Right cardiac atrium (tissue), 5 donors: ENCODE data around the gene DTX3. TPM values are rescaled to one million over a fixed set of nuclear protein-coding genes. Genes with fewer than 3 reads are reported as not detected.
A peak's percentile ranks its signal among the peaks of the same experiment; 100 is the strongest.

Experiments
- ATAC-seq, 2 donors: fragments of 200-7000 bp; cut with Tn5 transposase; one replicate each; pipeline versions ENCODE4 v1.8.0 to v1.9.1; 2020; ENCODE audit warnings: moderate library complexity in 2 of 2, mild to moderate bottlenecking in 1 of 2
- DNase-seq, 3 donors: peaks; one replicate each; pipeline ENCODE4 v3.0.0-alpha.2; 2020
- H3K27ac ChIP-seq: one replicate; pipeline ENCODE4 v1.5.1; 2013; ENCODE audit warnings: mild to moderate bottlenecking, low read length, control low read depth, moderate library complexity
- H3K27me3 ChIP-seq: one replicate; pipeline ENCODE4 v1.6.1; 2013; ENCODE audit not compliant: control insufficient read depth, insufficient read depth
- H3K4me1 ChIP-seq: one replicate; pipeline ENCODE4 v1.6.1; 2013; ENCODE audit warnings: low read length; ENCODE audit not compliant: control insufficient read depth, insufficient read depth
- H3K4me3 ChIP-seq: one replicate; pipeline ENCODE4 v1.5.1; 2013; ENCODE audit warnings: low read length, control low read depth
- H3K9me3 ChIP-seq: one replicate; pipeline ENCODE4 v1.6.1; 2013; ENCODE audit warnings: low read length; ENCODE audit not compliant: control insufficient read depth
- WGBS: extraction: QIAGEN DNeasy Blood & Tissue Kit; methylation state at CpG from one replicate; pipeline ENCODE4 v1.1.7; 2013; 5-methylcytosine and 5-hydroxymethylcytosine counted together
- intact Hi-C, 4 donors: fragments of 100-400 bp; cut with DNase I; formaldehyde crosslinking; loops; one replicate each; pipeline versions ENCODE4 v1.11.0 to v1.14.0; 2022 to 2023
- polyA plus RNA-seq: library from polyadenylated mRNA; stranded (reverse); fragments of 200-250 nt; gene quantifications from one replicate; pipeline ENCODE4 v1.2.3, GENCODE V29; 2013
- total RNA-seq, 4 donors: library from RNA; stranded (reverse); fragmentation: NEBNext Ultra II Directional; extraction: Animal tissue kit (Norgen Biotek cat#: 25700); gene quantifications; one replicate each; pipeline ENCODE4 v1.2.1, GENCODE V29; 2021
- donor health status: healthy with polysubstance abuse.
- donor health status: DM: no; HTN: yes; CAD: no.
- donor health status: DM: no; HTN: no; CAD: no.
- donor health status: DM: no; HTN: yes; CAD: no; lungs with severe emphysema.
- donor health status: DM: yes; HTN: yes; CAD: no.

The DTX3 gene
- total and polyA plus RNA-seq, 5 donors, result 28.9 to 44.6 (median 37.4) TPM

DNA sequence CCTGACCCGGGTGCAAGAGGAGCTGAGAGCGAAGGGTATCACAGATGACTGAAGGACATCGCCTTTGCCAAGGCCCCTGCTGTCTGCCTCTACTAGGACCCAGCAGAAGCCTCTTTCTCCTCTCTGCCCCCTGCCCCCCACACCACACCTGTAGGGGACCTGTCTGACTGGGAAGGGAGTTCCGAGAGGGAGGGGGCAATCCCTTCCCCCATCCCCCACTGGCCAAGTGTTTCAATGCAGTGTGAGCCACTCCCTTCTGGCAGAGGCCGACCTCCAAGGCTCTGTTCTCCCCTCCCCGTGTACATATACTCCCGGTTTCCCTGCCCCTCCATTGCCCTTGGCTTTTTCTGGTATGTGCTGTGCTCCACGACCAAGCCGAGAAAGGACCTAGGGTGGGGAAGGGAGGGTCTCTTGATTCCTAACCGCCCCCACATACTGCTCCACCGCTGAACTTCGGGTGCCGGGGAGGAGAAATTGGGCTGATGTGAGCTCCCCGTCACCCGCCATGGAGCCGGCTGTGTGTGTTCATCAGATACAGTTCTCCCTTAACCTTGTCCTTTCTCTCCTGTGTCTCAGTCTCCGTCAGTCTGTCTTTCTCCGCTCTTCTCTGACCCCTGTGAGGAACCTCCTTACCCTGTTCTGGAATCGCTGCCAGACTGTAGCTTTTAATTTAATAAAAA, 4.6 kb downstream of the DTX3 start:
- intact Hi-C loops, result no loop called here
- peaks cover 4% of the 10 kb centered on the region for H3K4me1 ChIP-seq
- 49% methylated on average over 19 of the region's 19 CpGs for WGBS
- H3K9me3 ChIP-seq, result no peaks in the 10 kb centered on the region
- H3K27ac ChIP-seq, result peak overlapping the region; percentile 28
- DNase-seq, result peak in 2 of 3 donors; percentile 73 to 74
- H3K27me3 ChIP-seq, result no peaks in the 10 kb centered on the region
- ATAC-seq, result no peak
- no peak overlapping the region for H3K4me3 ChIP-seq

DNA sequence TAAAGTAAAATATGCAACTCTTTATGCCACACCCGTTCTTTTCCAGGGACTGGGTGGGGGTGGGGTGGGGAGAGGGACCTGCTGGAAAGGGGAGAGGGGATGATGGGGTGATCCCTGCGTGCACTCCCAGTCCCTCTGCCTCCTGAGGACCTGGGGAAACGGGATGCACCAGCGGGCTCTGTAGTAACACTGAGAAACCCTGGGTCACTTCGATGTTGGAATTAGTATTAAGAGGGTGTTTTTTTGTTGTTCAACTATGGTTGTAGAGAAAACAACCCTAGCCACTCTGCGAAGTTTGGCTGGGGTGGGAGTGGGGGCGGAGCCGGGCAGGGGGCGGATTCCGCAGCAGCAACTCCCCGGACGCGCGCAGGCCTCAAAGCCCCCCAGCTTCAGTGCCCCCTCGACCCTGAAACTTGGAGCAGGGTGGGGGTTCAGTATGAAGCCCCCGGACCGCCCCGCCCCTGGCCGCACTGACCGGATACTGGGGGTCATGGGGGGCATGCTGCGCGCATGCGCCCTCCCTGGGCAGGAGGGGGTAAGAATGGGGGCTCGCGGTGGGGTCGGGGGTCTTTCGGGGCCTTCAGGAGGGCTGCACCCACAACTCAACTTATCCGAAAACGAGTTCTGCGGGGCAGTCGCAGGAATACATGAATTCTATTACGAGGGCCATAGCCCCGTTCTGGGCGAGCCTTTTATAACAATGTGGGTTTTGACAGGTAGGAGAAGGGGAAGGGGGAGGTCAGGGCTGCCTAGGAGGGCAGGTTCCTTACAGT, 5.3 kb downstream of the DTX3 start:
- intact Hi-C loops, result no loop called here
- Histone ChIP-seq H3K27me3 (no peaks in the 10 kb centered on the region), H3K4me1 (peaks cover 4% of the 10 kb centered on the region), H3K4me3 (peak overlapping the region; percentile 78), H3K9me3 (no peaks in the 10 kb centered on the region), H3K27ac (peak overlapping the region; percentile 73)
- WGBS, result 27% methylated on average over 34 of the region's 34 CpGs
- DNase-seq (peak; percentile 46 to 87 (median 85)), ATAC-seq (peak; percentile 3 to 34)

DNA sequence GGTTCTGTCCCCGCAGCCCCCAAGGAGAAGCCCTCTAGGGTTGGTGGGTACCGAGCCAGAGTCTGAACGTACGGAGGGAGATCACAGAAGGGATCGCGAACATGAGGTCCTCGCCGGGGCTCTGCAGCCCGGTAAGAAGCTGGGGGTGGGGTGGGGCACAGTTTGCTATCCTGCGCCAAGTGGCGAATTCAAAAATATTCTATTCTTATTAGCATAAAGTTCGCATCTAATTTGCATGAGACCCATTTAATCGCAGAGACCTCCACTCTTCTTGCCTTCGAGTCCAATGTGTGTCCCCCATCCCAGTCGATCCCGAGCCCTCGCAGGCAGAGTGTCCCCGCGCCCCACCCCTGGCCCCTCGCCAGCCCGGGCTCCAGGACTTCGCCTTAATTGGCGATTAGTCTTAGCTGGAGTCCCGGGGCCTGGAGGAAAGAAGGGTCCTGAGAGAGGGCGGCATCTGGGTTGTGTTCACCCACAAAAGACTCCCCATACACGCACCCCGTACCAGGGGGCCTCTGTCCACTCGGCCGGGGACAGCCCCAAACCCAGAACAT, 6.0 kb downstream of the DTX3 start:
- H3K4me1 ChIP-seq, result peaks cover 4% of the 10 kb centered on the region
- no peaks in the 10 kb centered on the region for H3K27me3 ChIP-seq
- peak overlapping the region; percentile 79 for H3K27ac ChIP-seq
- peak; percentile 56 to 61 for ATAC-seq
- intact Hi-C loops, result no loop called here
- H3K4me3 ChIP-seq, result peak overlapping the region; percentile 78
- H3K9me3 ChIP-seq, result no peaks in the 10 kb centered on the region
- peak; percentile 73 to 92 (median 91) for DNase-seq
- 5% methylated on average over 29 of the region's 29 CpGs for WGBS

DNA sequence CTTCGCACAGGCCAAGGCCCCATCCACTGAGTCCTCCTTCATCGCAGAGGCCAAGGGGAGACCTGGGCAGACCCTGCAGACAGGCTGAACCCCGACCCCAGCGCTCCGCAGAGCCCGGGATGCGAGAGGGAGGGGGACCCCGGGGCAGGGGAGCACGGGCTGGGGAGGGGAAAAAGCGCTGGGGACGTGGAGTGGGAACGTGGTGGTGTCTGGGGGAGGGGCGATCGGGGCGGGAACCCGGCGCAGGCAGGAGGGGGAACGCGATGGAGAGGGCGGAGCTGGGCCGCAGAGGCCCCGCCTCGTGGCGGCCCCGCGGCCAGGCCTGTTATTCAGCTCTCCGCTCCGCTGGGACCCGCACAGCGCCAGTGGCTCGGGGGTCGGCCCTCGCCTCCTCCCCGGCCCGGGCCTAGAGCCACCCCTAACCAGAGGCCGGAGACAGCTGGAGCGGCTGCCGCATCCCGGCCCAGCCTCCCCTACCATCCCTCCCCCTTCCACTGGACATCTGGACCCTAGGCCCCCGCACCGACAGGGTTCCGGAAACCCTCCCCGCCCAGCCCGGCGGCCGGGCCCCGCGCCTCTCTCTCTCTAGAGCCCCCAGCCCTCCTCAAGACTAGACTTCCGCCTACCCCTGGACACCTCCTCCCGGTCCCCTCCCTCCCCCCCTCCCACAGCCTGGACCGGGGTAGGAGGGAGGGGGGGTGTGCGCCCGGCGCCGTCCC, 6.6 kb downstream of the DTX3 start, which contains the start of gene ARHGEF25:
ARHGEF25 (plus strand) TSS at position 328 of the 719 bp plus-strand sequence. CDS start 460 bp downstream, outside the sequence.
- Histone ChIP-seq H3K9me3 (no peaks in the 10 kb centered on the region), H3K27me3 (no peaks in the 10 kb centered on the region), H3K27ac (peak within 1 kb of the TSS; percentile 79), H3K4me1 (peaks cover 2% of the 10 kb centered on the region), H3K4me3 (peak within 1 kb of the TSS; percentile 78)
- WGBS, result under 1% methylated on average over 52 of the region's 55 CpGs
- ATAC-seq, result peak; percentile 91 to 92
- peak; percentile 85 to 96 (median 94) for DNase-seq
- intact Hi-C loops, result no loop called here

DNA sequence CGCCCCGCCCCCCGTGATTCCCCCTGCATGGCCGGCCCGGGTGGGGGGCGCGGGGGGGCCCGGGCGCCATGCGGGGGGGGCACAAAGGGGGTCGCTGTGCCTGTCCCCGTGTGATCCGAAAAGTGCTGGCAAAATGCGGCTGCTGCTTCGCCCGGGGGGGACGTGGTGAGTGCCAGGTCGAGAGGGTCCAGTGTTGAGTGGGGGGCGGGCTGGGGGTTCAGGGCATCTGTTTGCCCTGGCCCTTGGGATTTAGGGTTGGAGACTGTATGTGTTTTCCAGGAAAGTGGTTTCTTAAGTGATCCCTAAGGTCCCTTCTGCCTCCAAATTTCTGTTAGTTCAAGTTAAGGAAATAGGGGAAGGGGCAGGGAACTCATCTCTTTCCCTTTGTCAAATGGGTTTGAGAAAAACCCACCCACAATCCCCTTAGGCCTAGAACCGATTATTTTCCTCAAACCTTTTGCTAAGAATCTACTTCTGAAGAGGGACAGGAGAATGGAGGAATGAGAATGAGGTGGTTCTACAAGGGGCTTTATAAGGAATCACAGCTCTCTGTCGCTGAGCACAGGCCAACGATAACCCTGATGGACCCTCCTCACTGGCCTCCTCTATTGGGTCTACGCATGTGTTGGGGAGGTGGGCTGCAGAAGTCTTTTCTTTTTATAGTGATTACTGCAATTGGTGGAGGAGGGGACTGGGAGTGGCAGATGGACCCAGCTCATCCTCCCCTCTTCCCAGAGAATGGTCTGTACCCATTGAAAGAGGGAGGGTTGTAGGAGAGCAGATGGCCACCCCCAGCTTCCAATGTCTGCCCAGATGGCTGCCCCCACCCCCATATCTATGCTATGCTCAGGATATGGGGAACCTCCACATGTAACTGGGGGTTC, 7.4 kb downstream of the DTX3 start:
- H3K27ac ChIP-seq, result no peak overlapping the region
- peaks cover 2% of the 10 kb centered on the region for H3K4me1 ChIP-seq
- H3K27me3 ChIP-seq, result no peaks in the 10 kb centered on the region
- 10% methylated on average over 22 of the region's 23 CpGs for WGBS
- H3K4me3 ChIP-seq, result peak overlapping the region; percentile 78
- ATAC-seq (no peak), DNase-seq (peak in 1 of 3 donors; percentile 49)
- intact Hi-C loops, result no loop called here
- no peaks in the 10 kb centered on the region for H3K9me3 ChIP-seq

DNA sequence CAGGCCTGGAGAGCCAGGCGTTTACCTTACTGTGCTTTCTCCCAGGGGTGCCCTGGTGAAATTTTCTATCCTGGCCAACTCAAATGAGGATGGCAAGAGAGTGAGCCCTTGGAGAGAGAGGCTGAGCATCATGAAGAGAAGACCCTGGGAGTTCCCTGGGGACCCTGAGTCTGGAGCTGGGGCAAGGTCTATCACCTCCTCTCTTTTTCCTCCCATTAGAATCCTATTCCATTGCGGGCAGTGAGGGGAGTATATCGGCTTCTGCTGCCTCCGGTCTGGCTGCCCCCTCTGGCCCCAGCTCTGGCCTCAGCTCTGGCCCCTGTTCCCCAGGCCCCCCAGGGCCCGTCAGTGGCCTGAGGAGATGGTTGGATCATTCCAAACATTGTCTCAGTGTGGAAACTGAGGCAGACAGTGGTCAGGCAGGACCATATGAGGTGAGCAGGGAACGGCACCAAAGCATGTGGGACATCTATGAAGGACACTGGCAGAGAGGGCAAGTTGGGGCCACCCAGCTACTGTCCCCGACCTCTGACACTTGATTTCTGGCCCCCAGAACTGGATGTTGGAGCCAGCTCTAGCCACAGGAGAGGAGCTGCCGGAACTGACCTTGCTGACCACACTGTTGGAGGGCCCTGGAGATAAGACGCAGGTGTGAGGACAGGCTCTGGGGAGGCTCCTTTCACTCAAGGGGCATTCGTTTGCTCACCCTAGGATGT, 8.2 kb downstream of the DTX3 start:
- Histone ChIP-seq H3K4me3 (no peak overlapping the region), H3K9me3 (no peaks in the 10 kb centered on the region), H3K4me1 (peaks cover 2% of the 10 kb centered on the region), H3K27ac (no peak overlapping the region), H3K27me3 (no peaks in the 10 kb centered on the region)
- ATAC-seq (no peak), DNase-seq (no peak)
- intact Hi-C loops, result no loop called here
- WGBS, result 87% methylated on average over 10 of the region's 10 CpGs

DNA sequence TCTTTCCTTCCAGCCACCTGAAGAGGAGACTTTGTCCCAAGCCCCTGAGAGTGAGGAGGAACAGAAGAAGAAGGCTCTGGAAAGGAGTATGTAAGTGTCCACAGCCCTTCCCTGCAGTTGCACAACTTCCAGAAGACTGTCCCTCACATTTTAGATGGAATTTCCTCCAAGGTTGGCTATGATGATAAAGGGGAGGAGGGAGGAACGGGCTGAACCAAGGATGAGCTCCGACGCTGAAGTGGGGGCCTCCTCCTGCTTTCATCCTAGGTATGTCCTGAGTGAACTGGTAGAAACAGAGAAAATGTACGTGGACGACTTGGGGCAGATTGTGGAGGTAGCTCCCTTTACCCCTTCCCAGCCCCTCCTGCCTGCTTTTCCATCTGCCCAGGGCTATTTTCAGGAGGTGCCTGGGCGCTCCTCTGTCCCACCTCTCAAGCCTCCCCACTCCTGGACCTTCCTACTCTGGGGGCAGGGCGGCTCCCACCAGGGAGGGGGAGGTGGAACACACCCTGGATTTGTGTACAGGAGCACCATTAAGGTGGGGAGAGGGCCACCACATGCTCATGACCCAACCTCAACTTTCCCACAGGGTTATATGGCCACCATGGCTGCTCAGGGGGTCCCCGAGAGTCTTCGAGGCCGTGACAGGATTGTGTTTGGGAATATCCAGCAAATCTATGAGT, 8.9 kb downstream of the DTX3 start:
- intact Hi-C loops, result no loop called here
- H3K4me3 ChIP-seq, result no peak overlapping the region
- no peaks in the 10 kb centered on the region for H3K9me3 ChIP-seq
- no peak overlapping the region for H3K27ac ChIP-seq
- peak in 1 of 3 donors; percentile 32 for DNase-seq
- no peak for ATAC-seq
- H3K4me1 ChIP-seq, result peaks cover 2% of the 10 kb centered on the region
- 87% methylated on average over 10 of the region's 10 CpGs for WGBS
- no peaks in the 10 kb centered on the region for H3K27me3 ChIP-seq

DNA sequence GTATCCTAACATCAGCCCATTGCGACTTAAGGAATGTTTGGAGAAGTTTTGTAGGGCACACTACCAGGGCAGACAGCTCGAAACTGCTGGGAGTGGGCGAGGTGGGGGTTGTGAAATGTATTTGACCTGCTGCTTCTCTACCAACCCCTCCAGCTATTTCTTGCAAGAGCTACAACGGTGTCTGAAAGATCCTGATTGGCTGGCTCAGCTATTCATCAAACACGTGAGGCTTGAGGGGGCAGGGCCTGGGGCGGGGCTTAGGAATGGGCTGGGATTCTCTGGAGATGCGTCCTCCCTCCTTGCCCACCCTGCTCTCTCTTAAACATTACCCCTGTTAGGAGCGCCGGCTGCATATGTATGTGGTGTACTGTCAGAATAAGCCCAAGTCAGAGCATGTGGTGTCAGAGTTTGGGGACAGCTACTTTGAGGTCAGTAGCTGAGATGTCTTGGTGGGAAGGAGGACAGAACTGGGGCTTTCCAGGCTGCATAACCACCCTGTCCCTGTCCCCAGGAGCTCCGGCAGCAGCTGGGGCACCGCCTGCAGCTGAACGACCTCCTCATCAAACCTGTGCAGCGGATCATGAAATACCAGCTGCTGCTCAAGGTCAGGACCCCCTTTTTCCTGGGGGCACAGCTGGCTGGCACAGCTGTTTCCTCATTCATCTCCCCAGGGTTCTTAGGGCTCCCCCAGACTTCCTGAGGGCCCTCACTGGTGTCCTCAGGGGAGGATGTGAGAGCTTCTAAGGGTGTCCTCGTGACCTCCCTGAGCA, 9.7 kb downstream of the DTX3 start:
- 60% methylated on average over 14 of the region's 14 CpGs for WGBS
- no peak overlapping the region for H3K4me3 ChIP-seq
- ATAC-seq, result no peak
- intact Hi-C loops, result no loop called here
- no peaks in the 10 kb centered on the region for H3K9me3 ChIP-seq
- H3K4me1 ChIP-seq, result peaks cover 2% of the 10 kb centered on the region
- DNase-seq, result peak; percentile 44 to 69 (median 69)
- H3K27me3 ChIP-seq, result no peaks in the 10 kb centered on the region
- H3K27ac ChIP-seq, result no peak overlapping the region

DNA sequence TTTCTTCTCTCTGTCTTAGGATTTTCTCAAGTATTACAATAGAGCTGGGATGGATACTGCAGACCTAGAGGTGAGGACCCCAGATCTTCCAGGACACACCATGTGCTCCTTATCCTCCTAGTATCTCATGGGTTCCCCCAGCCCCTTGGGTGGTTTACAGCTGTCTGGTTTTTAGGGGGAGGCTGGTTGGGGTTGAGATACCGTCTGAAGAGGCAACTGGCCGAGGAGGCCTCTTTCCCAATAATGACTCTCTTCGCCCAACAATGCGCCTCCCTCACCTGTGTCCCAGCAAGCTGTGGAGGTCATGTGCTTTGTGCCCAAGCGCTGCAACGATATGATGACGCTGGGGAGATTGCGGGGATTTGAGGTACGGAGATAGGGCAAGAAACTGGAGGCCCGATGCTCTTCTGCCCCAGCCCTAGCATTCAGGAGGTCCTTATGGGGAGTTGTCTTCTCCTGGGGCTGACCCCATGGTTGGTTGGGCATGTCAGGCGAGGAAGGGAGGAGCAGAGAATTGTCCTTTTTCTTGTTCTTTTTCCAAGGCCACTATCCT, 10.4 kb downstream of the DTX3 start:
- H3K9me3 ChIP-seq, result no peaks in the 10 kb centered on the region
- ATAC-seq (no peak), DNase-seq (no peak)
- 84% methylated on average over 11 of the region's 11 CpGs for WGBS
- peaks cover 2% of the 10 kb centered on the region for H3K4me1 ChIP-seq
- H3K27me3 ChIP-seq, result no peaks in the 10 kb centered on the region
- no peak overlapping the region for H3K4me3 ChIP-seq
- no peak overlapping the region for H3K27ac ChIP-seq
- intact Hi-C loops, result no loop called here
